Body of pancreas (tissue), 4 donors: ENCODE data around the gene CCDC160. TPM values are rescaled to one million over a fixed set of nuclear protein-coding genes. Genes with fewer than 3 reads are reported as not detected.

Experiments
- ATAC-seq: fragments of 150-250 bp; one replicate; pipeline ENCODE4 v1.9.1; 2016
- DNase-seq, 4 donors: peaks; one replicate each; pipeline ENCODE4 v3.0.0-alpha.2; 2019
- H3K27ac ChIP-seq, 4 donors: fragments of 200-600 bp; sonication (generic); 1 replicate in 3 of 4; 2 replicates in 1 of 4; pipeline versions ENCODE4 v1.5.1 to v1.6.1; 2016 to 2019; ENCODE audit warnings: mild to moderate bottlenecking in 1 of 4, mixed read lengths in 1 of 4, moderate library complexity in 1 of 4
- H3K27me3 ChIP-seq, 2 donors: fragments of 200-600 bp; sonication (generic); one replicate each; pipeline ENCODE4 v1.6.0; 2016; ENCODE audit warnings: mild to moderate bottlenecking in 1 of 2
- H3K36me3 ChIP-seq, 2 donors: fragments of 200-600 bp; sonication (generic); replicated peaks in 1 of 2; 2 replicates each; pipeline ENCODE4 v1.5.1; 2016; ENCODE audit warnings: low read depth in 2 of 2; ENCODE audit not compliant: insufficient read depth in 1 of 2
- H3K4me1 ChIP-seq: fragments of 200-600 bp; sonication (generic); one replicate; pipeline ENCODE4 v1.6.0; 2016
- H3K4me3 ChIP-seq, 2 donors: fragments of 200-600 bp; sonication (generic); 1 replicate in 1 of 2; 2 replicates in 1 of 2; pipeline ENCODE4 v1.5.1; 2016 to 2019
- H3K9me3 ChIP-seq, 3 donors: fragments of 200-600 bp; sonication (generic); 1 replicate in 2 of 3; 2 replicates in 1 of 3; pipeline ENCODE4 v1.5.1; 2016
- CTCF ChIP-seq, 7 experiments: fragments of 450-650 bp in 4 of 7; fragments of 200-600 bp in 3 of 7; sonication (generic) in 3 of 7; IDR thresholded peaks; one replicate each; pipeline ENCODE4 v1.5.1; 2016 to 2019; ENCODE audit warnings: antibody characterized with exemption in 7 of 7
- POLR2A ChIP-seq, 3 donors: fragments of 450-650 bp; IDR thresholded peaks; one replicate each; pipeline ENCODE4 v1.6.1; 2016; ENCODE audit warnings: antibody characterized with exemption in 3 of 3, mild to moderate bottlenecking in 2 of 3
- WGBS, 2 donors: methylation state at CpG; one replicate each; pipeline ENCODE4 v1.1.5; 2017; 5-methylcytosine and 5-hydroxymethylcytosine counted together
- intact Hi-C: fragments of 100-400 bp; cut with DNase I; formaldehyde crosslinking; loops from one replicate; pipeline ENCODE4 v1.15.1; 2023
- total RNA-seq, 2 donors: library from RNA; depleted of rRNA; stranded (reverse); fragments of >200 nt; gene quantifications; one replicate each; pipeline ENCODE4 v1.1.0, GENCODE V29; 2016

Gene CCDC160
- total RNA-seq, 2 donors from 2014 or later = not detected

DNA sequence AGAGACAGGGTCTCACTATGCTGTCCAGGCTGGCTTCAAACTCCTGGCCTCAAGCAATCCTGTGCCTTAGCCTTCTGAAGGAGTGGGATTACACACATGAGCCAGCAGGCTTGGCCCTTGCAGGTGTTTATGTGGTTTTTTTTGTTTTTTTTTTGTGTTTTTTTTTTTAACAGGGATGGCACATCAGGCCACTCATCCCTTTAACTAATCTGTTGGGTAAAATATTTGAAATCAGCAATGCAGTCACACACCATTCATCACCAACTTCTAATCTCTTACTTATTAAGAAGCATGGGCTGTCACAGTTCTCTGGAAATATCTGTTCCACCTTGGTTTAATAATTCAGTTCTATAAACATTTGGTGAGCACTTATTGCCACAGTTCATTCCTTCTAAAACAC is 12.3 kb downstream of the CCDC160 start:
- TF ChIP-seq POLR2A (IDR thresholded peaks at IDR 0.05) = no peak
- no peak for TF ChIP-seq CTCF (IDR thresholded peaks at IDR 0.05)
- Histone ChIP-seq H3K36me3 (no peaks in the 10 kb centered on the region), H3K9me3 (no peaks in the 10 kb centered on the region), H3K4me1 (no peaks in the 10 kb centered on the region), H3K27ac (no peak overlapping the region), H3K4me3 (no peak overlapping the region), H3K27me3 (no peaks in the 10 kb centered on the region)
- intact Hi-C loops = no loop called here
- ATAC-seq (no peak), DNase-seq (no peak)

DNA sequence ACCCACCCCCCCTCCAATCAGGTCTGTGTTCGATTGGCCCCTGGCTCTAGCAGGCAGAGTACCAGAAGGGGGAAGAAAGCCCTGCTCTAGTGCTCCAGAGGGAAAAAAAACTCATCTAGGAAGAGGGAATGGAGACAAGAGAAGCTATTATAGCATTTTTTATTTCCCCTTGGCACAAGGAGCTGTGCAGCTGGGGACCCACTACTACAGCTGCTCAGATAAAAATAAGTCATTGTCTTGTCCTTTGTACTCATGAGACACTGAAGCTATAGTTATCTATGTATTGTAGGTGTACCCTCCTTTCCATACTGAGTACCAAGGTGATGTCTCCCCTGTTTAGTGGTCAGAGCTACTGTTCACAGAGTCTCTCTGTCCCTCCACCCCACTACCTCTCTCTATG is 14.3 kb downstream of the CCDC160 start:
- no peaks in the 10 kb centered on the region for H3K27me3 ChIP-seq
- H3K36me3 ChIP-seq = no peaks in the 10 kb centered on the region
- DNase-seq (no peak), ATAC-seq (no peak)
- no peak overlapping the region for H3K4me3 ChIP-seq
- 17 to 90% methylated on average over 1 of the region's 1 CpG for WGBS, 2 donors
- no peak for TF ChIP-seq POLR2A (IDR thresholded peaks at IDR 0.05)
- TF ChIP-seq CTCF (IDR thresholded peaks at IDR 0.05) = no peak
- H3K27ac ChIP-seq = no peak overlapping the region
- no peaks in the 10 kb centered on the region for H3K9me3 ChIP-seq
- no peaks in the 10 kb centered on the region for H3K4me1 ChIP-seq
- intact Hi-C loops = no loop called here

DNA sequence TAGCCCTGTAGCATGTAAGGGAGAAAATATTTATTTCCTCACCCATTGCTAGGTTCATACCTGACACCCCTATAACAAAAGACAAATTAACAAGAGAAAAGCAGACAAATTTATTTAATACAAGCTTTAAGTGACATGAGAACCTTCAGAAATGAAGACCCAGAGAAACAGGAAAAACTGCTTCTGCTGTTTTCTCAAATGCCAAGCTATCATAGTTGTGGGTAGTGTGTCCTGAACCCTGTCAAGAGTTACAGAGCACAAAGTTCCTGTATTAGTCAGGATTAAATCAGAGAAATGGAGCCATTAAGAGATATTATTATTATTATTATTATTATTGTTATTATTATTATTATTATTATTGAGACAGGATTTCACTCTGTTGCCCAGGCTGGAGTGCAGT is 17.5 kb downstream of the CCDC160 start:
- ATAC-seq = no peak
- intact Hi-C loops = no loop called here

GRCh38 chrX:134255555-134255954 is 18.6 kb downstream of the CCDC160 start:
- ATAC-seq (no peak), DNase-seq (no peak)
- intact Hi-C loops = no loop called here
- no peaks in the 10 kb centered on the region for H3K27me3 ChIP-seq
- no peaks in the 10 kb centered on the region for H3K9me3 ChIP-seq
- no peaks in the 10 kb centered on the region for H3K36me3 ChIP-seq
- TF ChIP-seq CTCF (IDR thresholded peaks at IDR 0.05) = no peak
- no peak for TF ChIP-seq POLR2A (IDR thresholded peaks at IDR 0.05)
- H3K27ac ChIP-seq = no peak overlapping the region
- H3K4me3 ChIP-seq = no peak overlapping the region
- H3K4me1 ChIP-seq = no peaks in the 10 kb centered on the region
- 74 to 100% methylated on average over 1 to 5 of the region's 5 CpGs for WGBS, 2 donors

More for the DNA sequence above, 17.5 kb downstream of the CCDC160 start:
- Histone ChIP-seq H3K27me3 (no peaks in the 10 kb centered on the region), H3K9me3 (no peaks in the 10 kb centered on the region), H3K4me1 (no peaks in the 10 kb centered on the region), H3K36me3 (no peaks in the 10 kb centered on the region), H3K4me3 (no peak overlapping the region), H3K27ac (no peak overlapping the region)
- no peak for TF ChIP-seq CTCF (IDR thresholded peaks at IDR 0.05)
- TF ChIP-seq POLR2A (IDR thresholded peaks at IDR 0.05) = no peak
- no peak for DNase-seq

- no peak overlapping the region for H3K27ac ChIP-seq
- ATAC-seq (no peak), DNase-seq (no peak)
- H3K27me3 ChIP-seq = no peaks in the 10 kb centered on the region
- H3K4me3 ChIP-seq = no peak overlapping the region
- intact Hi-C loops = no loop called here
- H3K9me3 ChIP-seq = no peaks in the 10 kb centered on the region
- no peaks in the 10 kb centered on the region for H3K4me1 ChIP-seq
- H3K36me3 ChIP-seq = no peaks in the 10 kb centered on the region
- WGBS, 2 donors = 75 to 100% methylated on average over 2 of the region's 2 CpGs
- TF ChIP-seq CTCF (IDR thresholded peaks at IDR 0.05) (no peak), POLR2A (IDR thresholded peaks at IDR 0.05) (no peak)
These were observed 19.7 kb downstream of the CCDC160 start for GRCh38 chrX:134256684-134257083.
